Superior temporal gyrus (tissue), 1 donor: ENCODE data around the gene CD226.
"Not testable (repeated sequence)": the region's sequence is repeated elsewhere in the genome, so short reads cannot be mapped to it uniquely, and the experiment has no call there.

Experiments
- DNase-seq: peaks from one replicate; pipeline ENCODE4 v3.0.0-alpha.2; 2016; ENCODE audit errors: extremely low spot score

The CD226 gene

GRCh38 chr18:69872661-69873060, 75.0 kb downstream of the CD226 start:
- no peak for DNase-seq

GRCh38 chr18:69871363-69871762, 76.3 kb downstream of the CD226 start:
- no peak for DNase-seq

- no peak for DNase-seq
Observed at GRCh38 chr18:69870736-69871135, 76.9 kb downstream of the CD226 start.

GRCh38 chr18:69866212-69866611, 81.5 kb downstream of the CD226 start:
- DNase-seq, result no peak

- DNase-seq, result no peak
Observed at GRCh38 chr18:69865776-69866175, 81.9 kb downstream of the CD226 start.

- DNase-seq, result not testable (repeated sequence)
Observed at GRCh38 chr18:69864802-69865201, 82.9 kb downstream of the CD226 start.

- no peak for DNase-seq
Observed at GRCh38 chr18:69858897-69859296, 88.8 kb downstream of the CD226 start.

GRCh38 chr18:69854455-69854854, 93.2 kb downstream of the CD226 start:
- DNase-seq, result no peak

GRCh38 chr18:69853051-69853450, 94.6 kb downstream of the CD226 start:
- no peak for DNase-seq

GRCh38 chr18:69845593-69846506, 101.8 kb downstream of the CD226 start:
- no peak for DNase-seq

- DNase-seq, result no peak
Observed at GRCh38 chr18:69844656-69845055, 103.0 kb downstream of the CD226 start.

- no peak for DNase-seq
Observed at GRCh38 chr18:69843015-69843414, 104.7 kb downstream of the CD226 start.

GRCh38 chr18:69841117-69841516, 106.6 kb downstream of the CD226 start:
- DNase-seq, result no peak

GRCh38 chr18:69840445-69840844, 107.2 kb downstream of the CD226 start:
- DNase-seq, result no peak

- DNase-seq, result no peak
Observed at GRCh38 chr18:69840001-69840400, 107.7 kb downstream of the CD226 start.

GRCh38 chr18:69839497-69839896, 108.2 kb downstream of the CD226 start:
- no peak for DNase-seq

GRCh38 chr18:69838620-69839411, 108.9 kb downstream of the CD226 start:
- DNase-seq, result no peak

- DNase-seq, result no peak
Observed at GRCh38 chr18:69838003-69838402, 109.7 kb downstream of the CD226 start.

GRCh38 chr18:69834980-69835379, 112.7 kb downstream of the CD226 start:
- not testable (repeated sequence) for DNase-seq

- no peak for DNase-seq
Observed at GRCh38 chr18:69830189-69830588, 117.5 kb downstream of the CD226 start.

GRCh38 chr18:69820538-69820937, 127.1 kb downstream of the CD226 start:
- no peak for DNase-seq

GRCh38 chr18:69819460-69819859, 128.2 kb downstream of the CD226 start:
- DNase-seq, result no peak
